Stimulated activated CD4-positive, alpha-beta T cell treated with anti-CD3 and anti-CD28 coated beads, Interleukin-12 subunit alpha, Interleukin-12 subunit beta, amount 100 ng/mL, for 4 hours (primary cell): Measurements from ENCODE around the gene DTD1.

Experiments used
- DNase-seq: peaks from one replicate; pipeline ENCODE4 v3.0.0-alpha.2; 2020

DTD1 gene

GRCh38 chr20:18715564-18715963, 127.7 kb downstream of the DTD1 start:
- DNase-seq = no peak

- no peak for DNase-seq
Observed at GRCh38 chr20:18717062-18717461, 129.2 kb downstream of the DTD1 start.

GRCh38 chr20:18718129-18718528, 130.3 kb downstream of the DTD1 start:
- no peak for DNase-seq

GRCh38 chr20:18719426-18719825, 131.6 kb downstream of the DTD1 start:
- DNase-seq = no peak

GRCh38 chr20:18721551-18722115, 133.8 kb downstream of the DTD1 start:
- no peak for DNase-seq

- DNase-seq = no peak
Observed at GRCh38 chr20:18722371-18722770, 134.5 kb downstream of the DTD1 start.

- no peak for DNase-seq
Observed at GRCh38 chr20:18724077-18724476, 136.2 kb downstream of the DTD1 start.

GRCh38 chr20:18724788-18725464, 137.1 kb downstream of the DTD1 start:
- no peak for DNase-seq

GRCh38 chr20:18727032-18727508, 139.2 kb downstream of the DTD1 start:
- no peak for DNase-seq

GRCh38 chr20:18728165-18728869, 140.5 kb downstream of the DTD1 start:
- DNase-seq = no peak

GRCh38 chr20:18728870-18729224, 141.0 kb downstream of the DTD1 start:
- DNase-seq = no peak

- no peak for DNase-seq
Observed at GRCh38 chr20:18729231-18729825, 141.5 kb downstream of the DTD1 start.

- no peak for DNase-seq
Observed at GRCh38 chr20:18731940-18732339, 144.1 kb downstream of the DTD1 start.

GRCh38 chr20:18734525-18735189, 146.8 kb downstream of the DTD1 start:
- DNase-seq = no peak

GRCh38 chr20:18737140-18737539, 149.3 kb downstream of the DTD1 start:
- DNase-seq = no peak

GRCh38 chr20:18738055-18738454, 150.2 kb downstream of the DTD1 start:
- DNase-seq = no peak

- no peak for DNase-seq
Observed at GRCh38 chr20:18738888-18739287, 151.0 kb downstream of the DTD1 start.

GRCh38 chr20:18739751-18740166, 151.9 kb downstream of the DTD1 start:
- DNase-seq = no peak

- DNase-seq = no peak
Observed at GRCh38 chr20:18740726-18741125, 152.9 kb downstream of the DTD1 start.

GRCh38 chr20:18742841-18743240, 155.0 kb downstream of the DTD1 start:
- DNase-seq = no peak

- no peak for DNase-seq
Observed at GRCh38 chr20:18743665-18744440, 156.0 kb downstream of the DTD1 start.

- DNase-seq = no peak
Observed at GRCh38 chr20:18747090-18747489, 159.2 kb downstream of the DTD1 start.
